Measurements from ENCODE around the gene HPCA.

HPCA gene

GRCh38 chr1:32886004-32886827, at the start of gene HPCA:
TSS of gene HPCA (plus strand) at chr1:32886491. CDS start at chr1:32888899, 2,408 bp downstream.
- no peak for DNase-seq (ENCODE audit: extremely low read depth in 1 of 2, low read depth in 1 of 2)

- DNase-seq (ENCODE audit: extremely low read depth in 1 of 2, low read depth in 1 of 2) = no peak
Measured at GRCh38 chr1:32848354-32849063, 37.8 kb upstream of the HPCA start.

- DNase-seq (ENCODE audit: extremely low read depth in 1 of 2, low read depth in 1 of 2) = no peak
Measured at GRCh38 chr1:32855861-32856617, 30.3 kb upstream of the HPCA start.

- no peak for DNase-seq (ENCODE audit: extremely low read depth in 1 of 2, low read depth in 1 of 2)
Measured at GRCh38 chr1:32858136-32858535, 28.2 kb upstream of the HPCA start.

GRCh38 chr1:32858791-32859190, 27.5 kb upstream of the HPCA start:
- no peak for DNase-seq (ENCODE audit: extremely low read depth in 1 of 2, low read depth in 1 of 2)

- DNase-seq (ENCODE audit: extremely low read depth in 1 of 2, low read depth in 1 of 2) = no peak
Measured at GRCh38 chr1:32859915-32860314, 26.4 kb upstream of the HPCA start.

- no peak for DNase-seq (ENCODE audit: extremely low read depth in 1 of 2, low read depth in 1 of 2)
Measured at GRCh38 chr1:32860566-32860965, 25.7 kb upstream of the HPCA start.

- DNase-seq (ENCODE audit: extremely low read depth in 1 of 2, low read depth in 1 of 2) = no peak
Measured at GRCh38 chr1:32861904-32862695, 24.2 kb upstream of the HPCA start.

GRCh38 chr1:32863218-32863880, 22.9 kb upstream of the HPCA start:
- no peak for DNase-seq (ENCODE audit: extremely low read depth in 1 of 2, low read depth in 1 of 2)

GRCh38 chr1:32863881-32864245, 22.4 kb upstream of the HPCA start:
- no peak for DNase-seq (ENCODE audit: extremely low read depth in 1 of 2, low read depth in 1 of 2)

GRCh38 chr1:32864375-32865019, 21.8 kb upstream of the HPCA start:
- no peak for DNase-seq (ENCODE audit: extremely low read depth in 1 of 2, low read depth in 1 of 2)

- DNase-seq (ENCODE audit: extremely low read depth in 1 of 2, low read depth in 1 of 2) = no peak
Measured at GRCh38 chr1:32865639-32866405, 20.5 kb upstream of the HPCA start.

GRCh38 chr1:32867151-32867550, 19.1 kb upstream of the HPCA start:
- DNase-seq (ENCODE audit: extremely low read depth in 1 of 2, low read depth in 1 of 2) = no peak

GRCh38 chr1:32867671-32868070, 18.6 kb upstream of the HPCA start:
- DNase-seq (ENCODE audit: extremely low read depth in 1 of 2, low read depth in 1 of 2) = no peak

GRCh38 chr1:32868085-32868484, 18.2 kb upstream of the HPCA start:
- no peak for DNase-seq (ENCODE audit: extremely low read depth in 1 of 2, low read depth in 1 of 2)

- DNase-seq (ENCODE audit: extremely low read depth in 1 of 2, low read depth in 1 of 2) = no peak
Measured at GRCh38 chr1:32868806-32869455, 17.4 kb upstream of the HPCA start.

- DNase-seq (ENCODE audit: extremely low read depth in 1 of 2, low read depth in 1 of 2) = no peak
Measured at GRCh38 chr1:32869923-32870614, 16.2 kb upstream of the HPCA start.

All from activated CD8-positive, alpha-beta memory T cell treated with anti-CD3 and anti-CD28 coated beads for 1 hour (primary cell).